ENCODE data around the gene PLXNA4. TPM values are rescaled to one million over a fixed set of nuclear protein-coding genes. Genes with fewer than 3 reads are reported as not detected.
A peak's percentile ranks its signal among the peaks of the same experiment; 100 is the strongest.

Gene PLXNA4
- polyA plus RNA-seq, 2 of the 4 experiments (the other 2 are of a cell fraction) = 0.12 to 0.34 TPM

GRCh38 chr7:132083126-132083525, 493.1 kb downstream of the PLXNA4 start:
- 79% methylated on average over 10 of the region's 10 CpGs for WGBS (ENCODE audit: missing lambda C conversion rate)
- H3K9me3 ChIP-seq = no peaks in the 10 kb centered on the region
- 0 out of 6 replicates have a peak overlapping the region, but pooled peaks of 1 of the 2 experiments have one; percentile 22 for H3K27ac ChIP-seq
- TF ChIP-seq NFE2L2 (conservative IDR thresholded peaks at IDR 0.05; ENCODE audit: low read length) (no peak), CHD4 (IDR thresholded peaks at IDR 0.05; ENCODE audit: borderline replicate concordance) (no peak), ZSCAN20 (CRISPR knock-in tag; IDR thresholded peaks at IDR 0.05) (no peak), TP53 (CRISPR knock-in tag; IDR thresholded peaks at IDR 0.05) (no peak), MAFK (IDR thresholded peaks at IDR 0.05; ENCODE audit: partially characterized antibody) (no peak), RFX5 (IDR thresholded peaks at IDR 0.05) (no peak)
- TF ChIP-seq, protein P1, sequence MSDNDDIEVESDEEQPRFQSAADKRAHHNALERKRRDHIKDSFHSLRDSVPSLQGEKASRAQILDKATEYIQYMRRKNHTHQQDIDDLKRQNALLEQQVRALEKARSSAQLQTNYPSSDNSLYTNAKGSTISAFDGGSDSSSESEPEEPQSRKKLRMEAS (IDR thresholded peaks at IDR 0.05) = no peak
- TF ChIP-seq, protein P2, sequence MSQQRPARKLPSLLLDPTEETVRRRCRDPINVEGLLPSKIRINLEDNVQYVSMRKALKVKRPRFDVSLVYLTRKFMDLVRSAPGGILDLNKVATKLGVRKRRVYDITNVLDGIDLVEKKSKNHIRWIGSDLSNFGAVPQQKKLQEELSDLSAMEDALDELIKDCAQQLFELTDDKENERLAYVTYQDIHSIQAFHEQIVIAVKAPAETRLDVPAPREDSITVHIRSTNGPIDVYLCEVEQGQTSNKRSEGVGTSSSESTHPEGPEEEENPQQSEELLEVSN (IDR thresholded peaks at IDR 0.05; ENCODE audit: borderline replicate concordance, low read depth) = no peak
- H3K4me2 ChIP-seq = no peak overlapping the region
- CTCF ChIA-PET = interaction anchor here (1.4 to 2.1 kb wide), 2 partner anchors 41 to 139 kb away, joined by 3 to 4 read pairs; no protein-coding TSS in a partner anchor
- DNase-seq (ENCODE audit: low read depth in 1 of 2, low spot score in 1 of 2) = no peak
- H3K4me1 ChIP-seq = no peaks in the 10 kb centered on the region
- no peak for ATAC-seq
- POLR2A ChIA-PET = no interaction called here
- H3K4me3 ChIP-seq = no peak overlapping the region
- FAIRE-seq = no peak

- FAIRE-seq (no peak), DNase-seq (ENCODE audit: low read depth in 1 of 2, low spot score in 1 of 2) (no peak), ATAC-seq (no peak)
- no peaks in the 10 kb centered on the region for H3K4me1 ChIP-seq
- TF ChIP-seq EP300 (IDR thresholded peaks at IDR 0.05) = no peak
- TF ChIP-seq ZSCAN20 (CRISPR knock-in tag; IDR thresholded peaks at IDR 0.05) = no peak
- TF ChIP-seq JUNB (IDR thresholded peaks at IDR 0.05) = no peak
- TF ChIP-seq RFX5 (IDR thresholded peaks at IDR 0.05) = no peak
- TF ChIP-seq EHF (CRISPR knock-in tag; IDR thresholded peaks at IDR 0.05) = no peak
- TF ChIP-seq, protein P2 (IDR thresholded peaks at IDR 0.05; ENCODE audit: borderline replicate concordance, low read depth) = no peak
- no peak for TF ChIP-seq SMC3 (IDR thresholded peaks at IDR 0.05)
- no peak for TF ChIP-seq ESRRA (IDR thresholded peaks at IDR 0.05; ENCODE audit: borderline replicate concordance, low read length)
- TF ChIP-seq HOXB13 (CRISPR knock-in tag; IDR thresholded peaks at IDR 0.05; ENCODE audit: low read depth) = no peak
- TF ChIP-seq NPAS2 (CRISPR knock-in tag; IDR thresholded peaks at IDR 0.05; ENCODE audit: borderline replicate concordance) = no peak
- H3K4me2 ChIP-seq = no peak overlapping the region
- CTCF ChIA-PET = interaction anchor here (1.3 to 2.1 kb wide), 3 partner anchors 15 to 138 kb away, joined by 3 to 4 read pairs (median 3); no protein-coding TSS in a partner anchor
- H3K9me3 ChIP-seq = no peaks in the 10 kb centered on the region
- 79% methylated on average over 1 of the region's 1 CpG for WGBS (ENCODE audit: missing lambda C conversion rate)
- POLR2A ChIA-PET = no interaction called here
- H3K4me3 ChIP-seq = no peak overlapping the region
- H3K27ac ChIP-seq = no peak overlapping the region
Observed at GRCh38 chr7:132082394-132082793, 493.9 kb downstream of the PLXNA4 start.

DNA sequence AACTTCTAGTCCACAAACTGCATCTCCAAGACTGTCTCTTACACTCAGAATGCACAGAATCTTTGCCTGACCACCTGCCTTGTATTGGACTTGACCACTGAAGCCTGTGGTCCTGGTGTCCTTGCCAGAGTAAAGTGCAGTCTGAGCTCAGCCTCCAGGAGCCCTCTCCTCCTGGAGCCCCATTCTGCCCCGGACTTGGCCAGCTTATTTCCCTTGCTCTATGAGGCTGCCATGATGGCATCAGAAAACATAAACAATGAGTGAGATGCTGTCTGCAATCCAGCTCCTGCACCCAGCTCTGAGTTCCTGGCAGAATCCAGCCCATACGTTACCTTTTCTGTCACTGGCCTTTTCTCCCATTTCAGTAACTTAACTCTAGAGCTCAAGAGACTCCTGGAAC, 494.6 kb downstream of the PLXNA4 start:
- ATAC-seq (no peak), FAIRE-seq (no peak)

More for the DNA sequence above, 494.6 kb downstream of the PLXNA4 start:
- ChIA-PET CTCF (interaction anchor here (0.6 to 2.1 kb wide), 5 partner anchors 14 to 158 kb away, joined by 3 to 6 read pairs (median 3); no protein-coding TSS in a partner anchor), POLR2A (no interaction called here)
- no peak overlapping the region for H3K4me2 ChIP-seq
- no peak overlapping the region for H3K27ac ChIP-seq
- 90% methylated on average over 2 of the region's 2 CpGs for WGBS (ENCODE audit: missing lambda C conversion rate)
- TF ChIP-seq HDAC2 (IDR thresholded peaks at IDR 0.05) (no peak), POLR2A (IDR thresholded peaks at IDR 0.05; ENCODE audit: low read length) (no peak), KDM1A (IDR thresholded peaks at IDR 0.05; ENCODE audit: low read depth) (no peak), RARB (CRISPR knock-in tag; IDR thresholded peaks at IDR 0.05) (no peak), MAZ (IDR thresholded peaks at IDR 0.05; ENCODE audit: borderline replicate concordance, low read depth, low read length) (no peak), USF2 (IDR thresholded peaks at IDR 0.05) (no peak), RNF2 (IDR thresholded peaks at IDR 0.05; ENCODE audit: borderline replicate concordance, low read depth) (no peak), SREBF2 (IDR thresholded peaks at IDR 0.05) (no peak), BCL3 (IDR thresholded peaks at IDR 0.05) (no peak), POLR2AphosphoS2 (conservative IDR thresholded peaks at IDR 0.05; ENCODE audit: low read length) (no peak), TFCP2L1 (CRISPR knock-in tag; IDR thresholded peaks at IDR 0.05) (no peak), EP300 (IDR thresholded peaks at IDR 0.05) (no peak), TP53 (CRISPR knock-in tag; IDR thresholded peaks at IDR 0.05) (no peak), NPAS2 (CRISPR knock-in tag; IDR thresholded peaks at IDR 0.05; ENCODE audit: borderline replicate concordance) (no peak), RCOR1 (IDR thresholded peaks at IDR 0.05; ENCODE audit: low read depth, low read length) (no peak), HOXA7 (CRISPR knock-in tag; IDR thresholded peaks at IDR 0.05) (no peak), CEBPB (IDR thresholded peaks at IDR 0.05) (no peak), NR3C1 (IDR thresholded peaks at IDR 0.05) (no peak)
- TF ChIP-seq, protein P3, sequence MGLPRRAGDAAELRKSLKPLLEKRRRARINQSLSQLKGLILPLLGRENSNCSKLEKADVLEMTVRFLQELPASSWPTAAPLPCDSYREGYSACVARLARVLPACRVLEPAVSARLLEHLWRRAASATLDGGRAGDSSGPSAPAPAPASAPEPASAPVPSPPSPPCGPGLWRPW (IDR thresholded peaks at IDR 0.05) = no peak
- TF ChIP-seq, protein P1 (IDR thresholded peaks at IDR 0.05) = no peak
- no peak for DNase-seq (ENCODE audit: low read depth in 1 of 2, low spot score in 1 of 2)
- no peaks in the 10 kb centered on the region for H3K9me3 ChIP-seq
- H3K4me3 ChIP-seq = no peak overlapping the region
- H3K4me1 ChIP-seq = no peaks in the 10 kb centered on the region

Data from A549 (cell line).